HFFc6 (cell line): ENCODE measurements around the gene GPA33. TPM values are rescaled to one million over a fixed set of nuclear protein-coding genes. Genes with fewer than 3 reads are reported as not detected.

Experiments used
- DNase-seq: peaks from one replicate; pipeline ENCODE4 v3.0.0-alpha.2; 2018
- H3K27ac Mint-ChIP-seq: 2 replicates; pipeline ENCODE4 v1.8.0; 2020; ENCODE audit warnings: mild to moderate bottlenecking, mixed read lengths
- H3K27me3 Mint-ChIP-seq: 2 replicates; pipeline ENCODE4 v1.8.0; 2021; ENCODE audit warnings: mild to moderate bottlenecking, moderate library complexity, mixed read lengths; ENCODE audit not compliant: insufficient read depth
- H3K36me3 Mint-ChIP-seq: 2 replicates; pipeline ENCODE4 v1.8.0; 2021; ENCODE audit warnings: low read depth, mixed read lengths
- H3K4me1 Mint-ChIP-seq: 2 replicates; pipeline ENCODE4 v1.8.0; 2020; ENCODE audit warnings: low read depth, mixed read lengths
- H3K4me3 Mint-ChIP-seq: 2 replicates; pipeline ENCODE4 v1.8.0; 2020; ENCODE audit warnings: mild to moderate bottlenecking, moderate library complexity, mixed read lengths
- H3K9me3 Mint-ChIP-seq: 2 replicates; pipeline ENCODE4 v1.8.0; 2020; ENCODE audit warnings: mild to moderate bottlenecking, mixed read lengths
- CTCF ChIP-seq: fragments of 200-600 bp; sonication (generic); IDR thresholded peaks from 2 replicates; pipeline ENCODE4 v1.5.0; 2021; ENCODE audit warnings: antibody characterized with exemption, mild to moderate bottlenecking
- total RNA-seq, 6 experiments: library from RNA; stranded (reverse); fragmentation: NEBNext Ultra II Directional; extraction: Animal tissue kit (Norgen Biotek cat#: 25700); gene quantifications; 2 replicates in 1 of 6; 3 replicates in 5 of 6; pipeline ENCODE4 v1.2.3, GENCODE V29; 2021

Gene GPA33
- total RNA-seq, 6 experiments from 2014 or later: not detected

DNA sequence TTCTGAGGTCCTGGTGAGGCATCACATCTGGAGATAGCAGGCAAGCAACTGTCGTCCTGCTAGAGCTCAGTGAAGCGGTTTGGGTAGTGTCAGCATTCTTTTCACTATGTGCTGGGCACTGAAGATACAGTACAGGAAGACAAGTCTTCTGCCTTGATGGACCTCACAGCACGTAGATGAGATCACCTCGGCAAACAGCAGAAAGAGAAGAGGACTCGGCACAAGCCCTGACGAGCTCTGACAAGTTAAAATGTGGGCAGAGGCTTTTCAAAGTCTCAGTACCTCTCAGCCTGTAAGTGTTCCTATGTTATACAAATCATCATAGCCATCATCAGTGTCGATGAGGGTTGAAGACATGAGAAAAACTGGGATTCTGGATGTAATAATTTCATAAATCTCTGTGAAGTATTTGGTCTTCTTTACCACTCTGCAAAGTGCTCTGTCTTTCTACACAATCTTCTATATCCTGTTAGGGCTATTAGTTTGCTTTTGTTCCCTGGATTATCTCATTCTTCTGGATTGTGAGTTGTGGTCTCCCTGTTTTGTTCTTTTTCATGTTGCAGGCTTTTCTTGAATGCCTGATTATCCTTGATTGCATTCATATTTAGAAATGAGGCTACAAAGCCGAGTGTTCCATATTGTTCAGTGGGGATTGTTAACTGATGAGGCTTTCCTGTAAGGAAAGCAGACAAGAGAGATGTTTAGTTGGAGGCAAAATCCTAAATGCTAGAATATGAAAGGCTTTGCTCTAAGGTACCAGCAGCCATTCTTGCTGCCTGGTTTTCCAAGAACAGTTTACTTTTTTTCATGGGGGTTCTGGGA lies 76.9 kb downstream of the GPA33 start:
- no peak for DNase-seq
- TF ChIP-seq CTCF: no peak
- Mint-ChIP-seq H3K4me1 (no peaks in the 10 kb centered on the region), H3K27ac (no peak overlapping the region), H3K27me3 (peaks cover 8% of the 10 kb centered on the region), H3K36me3 (no peaks in the 10 kb centered on the region), H3K9me3 (no peaks in the 10 kb centered on the region), H3K4me3 (no peak overlapping the region)

GRCh38 chr1:167012570-167012969 lies 77.6 kb downstream of the GPA33 start:
- no peak for DNase-seq
- Mint-ChIP-seq H3K4me1 (no peaks in the 10 kb centered on the region), H3K9me3 (no peaks in the 10 kb centered on the region), H3K4me3 (no peak overlapping the region), H3K27ac (no peak overlapping the region), H3K36me3 (no peaks in the 10 kb centered on the region), H3K27me3 (peaks cover 8% of the 10 kb centered on the region)
- TF ChIP-seq CTCF: no peak

DNA sequence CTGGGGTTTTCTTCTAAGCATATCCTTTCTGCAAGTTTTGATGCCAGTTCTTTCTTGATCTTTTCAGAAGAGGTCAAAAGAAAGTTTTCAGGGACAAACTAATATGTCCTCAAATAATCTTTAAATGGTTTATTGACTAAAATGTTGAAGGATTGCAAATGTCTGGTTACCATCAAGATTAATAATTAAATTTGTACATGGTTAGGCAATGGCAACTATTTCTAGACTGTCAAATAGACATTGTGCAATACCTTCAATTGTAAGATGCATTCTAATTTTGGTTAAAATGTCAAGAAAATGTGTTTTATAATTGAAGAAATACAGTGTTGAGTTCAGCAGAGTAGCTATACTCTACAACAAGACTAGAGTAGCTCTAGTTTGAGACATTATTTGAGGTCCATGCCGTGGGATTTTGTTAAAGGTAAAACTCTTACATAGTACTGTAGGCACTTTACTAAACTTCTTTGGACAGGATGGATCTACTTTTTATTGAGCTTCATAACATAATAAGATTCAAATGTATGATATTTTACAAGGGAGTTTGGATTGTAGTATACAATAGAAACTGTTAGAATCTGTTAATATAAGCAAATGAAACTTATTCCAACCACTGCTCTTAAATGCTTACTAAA lies 78.5 kb downstream of the GPA33 start:
- DNase-seq: no peak
- H3K36me3 Mint-ChIP-seq: no peaks in the 10 kb centered on the region
- H3K4me1 Mint-ChIP-seq: no peaks in the 10 kb centered on the region
- no peaks in the 10 kb centered on the region for H3K9me3 Mint-ChIP-seq
- H3K27ac Mint-ChIP-seq: no peak overlapping the region
- no peak overlapping the region for H3K4me3 Mint-ChIP-seq
- no peak for TF ChIP-seq CTCF
- H3K27me3 Mint-ChIP-seq: peaks cover 8% of the 10 kb centered on the region

DNA sequence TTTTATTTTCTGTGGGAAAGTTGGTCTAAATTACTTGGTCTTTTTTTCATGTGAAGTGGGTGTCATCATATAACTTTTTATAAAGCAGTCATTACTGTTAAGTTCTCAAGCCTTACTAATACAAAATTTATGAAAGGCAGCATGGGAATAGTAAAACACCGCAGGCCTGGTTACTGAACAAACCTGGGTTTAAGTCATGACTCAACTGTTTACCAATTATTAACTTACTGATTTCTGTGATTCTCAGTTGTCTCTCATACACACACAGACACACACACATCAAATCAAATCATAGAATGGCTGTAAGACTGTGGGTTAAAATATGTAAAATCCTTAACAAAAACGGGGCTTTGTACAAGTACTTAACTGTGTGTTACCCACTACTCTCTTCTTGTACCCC lies 86.5 kb downstream of the GPA33 start:
- TF ChIP-seq CTCF: no peak
- no peak for DNase-seq
- Mint-ChIP-seq H3K27me3 (no peaks in the 10 kb centered on the region), H3K9me3 (no peaks in the 10 kb centered on the region), H3K4me1 (no peaks in the 10 kb centered on the region), H3K27ac (no peak overlapping the region), H3K4me3 (no peak overlapping the region), H3K36me3 (no peaks in the 10 kb centered on the region)

Other genes with a start within 250 kb of the GPA33 start
- gene TADA1, start 214.1 kb downstream of the GPA33 start, total RNA-seq: 1 to 10 TPM; 6.5 to 8.1 (median 7.0) TPM
- gene ILDR2, start 114.8 kb downstream of the GPA33 start, total RNA-seq: not detected
- gene MAEL, start 101.1 kb downstream of the GPA33 start, total RNA-seq: not detected
- gene STYXL2, start 3.7 kb upstream of the GPA33 start, total RNA-seq: not detected
- gene POU2F1, start 130.5 kb upstream of the GPA33 start, total RNA-seq: 1 to 10 TPM; 3.4 to 6.6 (median 4.4) TPM